GM18519 (cell line): ENCODE results near the gene TMEM86A.

Experiments used
- ATAC-seq: cut with Tn5 transposase; IDR thresholded peaks from one replicate; pipeline ENCODE4 v1.9.1; 2021; ENCODE audit warnings: mild to moderate bottlenecking, moderate library complexity; ENCODE audit not compliant: unreplicated experiment, low FRiP score

Gene TMEM86A

DNA sequence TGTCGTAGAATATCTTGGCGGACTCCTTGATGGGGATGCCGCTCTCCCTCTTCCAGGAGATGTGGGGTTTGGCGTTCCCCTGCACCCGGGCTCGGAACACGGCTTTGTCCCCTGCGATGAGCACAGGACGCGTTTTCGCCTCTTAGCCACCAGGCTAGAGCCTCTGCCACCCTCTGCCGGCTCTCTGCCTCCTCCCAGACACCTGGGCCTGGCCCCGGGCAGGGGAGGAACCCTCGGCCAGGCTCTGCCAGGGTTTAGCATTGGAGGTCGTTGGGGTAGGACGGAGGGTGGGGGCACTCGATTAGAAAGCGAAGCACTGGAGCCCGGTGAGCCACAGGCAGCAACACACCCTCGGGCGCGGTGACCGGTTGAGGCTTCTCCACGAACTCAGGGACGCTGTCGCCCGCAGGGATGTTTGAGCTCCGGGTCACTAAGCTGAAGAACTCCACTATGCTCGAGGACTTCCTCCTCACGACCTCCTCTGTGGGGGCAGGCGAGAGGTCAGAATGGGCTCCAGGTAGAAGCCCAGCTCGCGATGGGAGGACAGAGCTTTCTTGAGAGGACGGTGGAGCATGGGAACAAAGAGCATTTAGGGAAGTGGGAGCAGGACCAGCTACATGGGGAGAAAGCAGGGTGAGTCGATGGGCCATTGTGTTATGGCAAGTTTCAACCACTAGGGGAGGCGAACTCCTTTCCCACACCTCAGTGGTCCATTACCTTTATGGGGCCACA is 23.1 kb downstream of the TMEM86A start:
- ATAC-seq, result peak; percentile 45

GRCh38 chr11:18722293-18722637 is 23.7 kb downstream of the TMEM86A start:
- no peak for ATAC-seq

GRCh38 chr11:18723991-18724390 is 25.4 kb downstream of the TMEM86A start:
- no peak for ATAC-seq

- no peak for ATAC-seq
Observed at GRCh38 chr11:18726040-18726439, 27.5 kb downstream of the TMEM86A start, which contains the start of gene IGSF22. Gene IGSF22 (minus strand): TSS chr11:18726188. CDS start chr11:18724236, 1,952 bp downstream.

GRCh38 chr11:18727479-18728236 is 29.1 kb downstream of the TMEM86A start:
- no peak for ATAC-seq

- no peak for ATAC-seq
Observed at GRCh38 chr11:18728658-18729057, 30.1 kb downstream of the TMEM86A start.

DNA sequence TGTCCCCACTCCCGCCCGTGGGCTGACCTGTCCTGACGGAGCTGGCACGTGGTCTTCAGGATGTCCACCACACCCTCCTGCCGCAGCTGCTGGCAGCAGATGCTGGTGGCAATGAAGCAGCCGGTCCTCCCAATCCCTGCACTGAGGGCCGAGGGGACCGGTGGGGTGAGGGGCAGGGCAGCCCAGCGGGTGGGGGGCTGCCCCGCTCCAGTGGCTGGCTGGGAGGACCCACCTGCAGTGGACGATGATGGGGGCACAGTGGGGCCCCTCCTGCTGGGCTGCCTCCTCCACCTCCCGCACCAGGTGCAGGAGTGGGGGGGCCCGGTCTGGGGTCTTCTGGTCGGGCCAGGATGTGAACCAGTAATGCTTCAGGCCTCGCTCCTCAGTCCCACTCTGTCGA is 30.8 kb downstream of the TMEM86A start:
- ATAC-seq, result no peak

GRCh38 chr11:18730020-18730419 is 31.4 kb downstream of the TMEM86A start:
- ATAC-seq, result no peak

- no peak for ATAC-seq
Observed at GRCh38 chr11:18731441-18731840, 32.9 kb downstream of the TMEM86A start.

DNA sequence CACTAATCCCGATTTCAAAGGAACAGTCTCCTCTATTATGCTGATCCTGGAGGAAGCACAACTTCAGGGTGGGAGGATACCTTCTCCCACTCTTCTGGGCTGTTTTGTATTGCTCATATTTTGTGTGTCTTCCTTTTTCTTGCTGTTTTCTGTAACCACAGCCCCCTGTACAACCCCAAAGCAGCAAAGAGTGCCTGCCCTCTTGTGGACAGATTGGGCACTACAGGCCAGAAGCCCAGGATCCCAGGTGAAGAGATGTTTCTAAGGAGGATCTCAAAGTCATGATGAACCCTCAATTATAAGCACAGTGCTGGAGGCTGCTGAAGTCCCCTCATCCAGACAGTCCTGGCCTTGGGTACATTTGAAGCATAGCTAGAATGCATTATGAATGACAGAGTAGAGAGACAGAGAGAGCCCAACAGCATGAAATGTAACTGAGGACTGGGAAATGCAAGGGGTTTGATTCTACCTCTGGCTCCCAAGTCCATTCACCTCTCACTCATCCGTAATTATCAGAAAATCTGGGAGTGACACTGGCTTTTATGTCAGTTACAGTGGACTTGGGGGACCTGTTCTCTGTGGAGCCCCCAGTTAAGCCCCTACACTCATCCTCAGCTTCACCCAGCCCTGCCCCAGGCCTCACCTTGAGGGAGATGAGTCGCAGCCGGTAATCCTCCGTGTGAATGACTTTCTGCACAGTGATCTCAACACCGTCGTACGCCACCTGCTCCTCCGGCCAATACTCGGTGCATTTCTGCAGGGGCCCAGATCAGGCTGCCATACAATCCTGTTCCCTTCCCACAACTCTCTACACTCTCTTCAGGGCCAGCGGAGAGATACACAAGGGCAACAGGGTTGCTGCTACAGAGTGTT is 33.6 kb downstream of the TMEM86A start:
- ATAC-seq, result no peak

- no peak for ATAC-seq
Observed at GRCh38 chr11:18733202-18733601, 34.6 kb downstream of the TMEM86A start.

- no peak for ATAC-seq
Observed at GRCh38 chr11:18736590-18737148, 38.1 kb downstream of the TMEM86A start.

- no peak for ATAC-seq
Observed at GRCh38 chr11:18737642-18738041, 39.1 kb downstream of the TMEM86A start.

DNA sequence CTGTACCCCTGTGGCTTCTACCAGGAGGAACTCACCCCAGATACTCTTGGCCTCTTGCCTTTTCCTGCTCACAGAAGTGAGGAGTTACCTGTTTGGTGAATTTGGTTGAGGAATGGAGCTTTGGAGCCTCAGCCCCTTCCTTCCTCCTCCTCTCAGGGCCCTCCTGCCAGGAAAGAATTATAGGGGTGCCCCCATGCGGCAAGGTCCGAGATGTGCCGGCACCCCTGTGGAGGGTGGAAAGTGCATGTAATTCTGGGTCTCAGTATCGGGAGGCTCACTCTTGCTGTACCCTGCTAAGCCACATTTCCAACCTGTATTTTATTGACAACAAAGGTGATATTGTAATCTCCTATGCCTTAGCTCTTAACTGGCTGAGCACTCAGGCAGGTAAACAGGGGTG is 41.1 kb downstream of the TMEM86A start:
- no peak for ATAC-seq

DNA sequence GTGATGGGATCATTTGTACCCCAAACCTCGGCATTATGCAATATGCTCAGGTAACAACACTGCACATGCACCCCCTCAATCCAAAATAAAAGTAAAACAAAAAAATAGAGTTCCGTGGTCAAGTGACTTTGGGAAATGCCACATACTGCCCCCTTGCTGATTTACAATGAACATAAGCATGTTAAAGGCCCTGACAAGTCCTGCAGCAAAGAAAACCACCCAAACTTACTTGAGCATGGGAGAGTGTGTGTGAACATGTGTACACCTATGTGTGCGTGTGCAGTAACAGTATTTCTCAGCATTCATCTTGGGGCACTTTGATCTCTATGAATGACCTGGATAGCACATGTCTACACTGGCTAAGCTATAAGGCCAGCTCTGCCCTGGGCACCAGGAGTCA is 43.2 kb downstream of the TMEM86A start:
- ATAC-seq, result no peak

DNA sequence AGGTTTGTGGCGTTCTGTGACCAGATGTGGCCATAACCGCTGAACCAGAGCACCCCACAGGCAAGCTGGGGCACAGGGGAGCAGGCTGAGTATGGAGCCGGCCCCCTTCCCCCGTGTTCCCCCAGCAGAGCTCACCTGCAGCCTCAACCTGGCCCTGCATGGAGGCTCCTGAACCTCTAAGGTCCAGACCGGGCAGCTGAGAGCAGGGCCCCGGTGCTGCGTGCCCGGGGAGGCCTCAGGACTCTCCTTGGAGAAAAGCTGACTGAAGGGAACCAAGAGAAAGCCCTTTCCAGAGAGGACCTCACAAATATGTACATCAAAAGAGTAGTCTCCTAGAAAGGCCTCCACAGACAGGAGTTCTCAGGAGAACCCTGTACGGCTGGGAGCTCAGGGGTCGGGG is 44.8 kb downstream of the TMEM86A start:
- no peak for ATAC-seq

- ATAC-seq, result no peak
Observed at GRCh38 chr11:18743900-18744514, 45.4 kb downstream of the TMEM86A start.

- no peak for ATAC-seq
Observed at GRCh38 chr11:18745251-18745650, 46.7 kb downstream of the TMEM86A start.

DNA sequence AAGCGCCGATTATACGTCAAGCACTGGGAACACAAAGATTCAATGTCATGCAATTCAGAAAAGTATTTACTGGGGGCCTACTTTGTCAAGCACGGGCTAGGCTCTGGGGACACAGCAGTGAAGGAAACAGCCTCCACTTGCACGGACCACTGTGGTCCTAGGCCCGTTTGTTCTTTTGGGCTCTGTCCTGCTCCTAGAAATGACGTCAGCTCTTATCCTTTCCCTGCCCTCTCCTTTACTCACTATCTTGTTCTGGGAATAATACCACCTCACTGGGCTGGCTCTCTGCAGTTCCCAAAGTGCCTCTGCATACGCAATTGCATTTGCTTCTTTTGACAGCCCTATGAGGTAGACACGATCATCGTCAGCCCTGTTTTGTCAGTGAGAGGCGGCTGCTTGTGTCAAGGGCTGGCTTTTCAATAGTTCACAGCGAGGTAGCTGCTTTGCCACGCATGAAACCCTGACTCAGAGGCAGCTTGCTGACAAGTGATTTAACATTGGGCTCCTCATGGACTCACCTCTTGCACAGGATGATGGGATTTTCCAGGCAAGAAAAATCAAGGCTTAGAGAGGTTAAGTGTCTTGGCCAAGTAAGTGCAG is 50.3 kb downstream of the TMEM86A start:
- no peak for ATAC-seq
